Fibroblast of lung (primary cell): ENCODE results near the gene DRD1. TPM values are rescaled to one million over a fixed set of nuclear protein-coding genes. Genes with fewer than 3 reads are reported as not detected.

Source experiments
- DNase-seq, 2 donors: peaks; one replicate each; pipeline versions ENCODE4 v3.0.0 to v3.0.0-alpha.2; 2010; ENCODE audit warnings: low read depth in 2 of 2
- H2AFZ ChIP-seq: 2 replicates; pipeline ENCODE4 v1.5.1; 2012; ENCODE audit warnings: low read length, control low read depth, inconsistent platforms
- H3K27ac ChIP-seq: 2 replicates; pipeline ENCODE4 v1.5.1; 2011; ENCODE audit warnings: low read length, control low read depth; ENCODE audit not compliant: insufficient read depth
- H3K27me3 ChIP-seq: 2 replicates; pipeline ENCODE4 v1.5.1; 2011; ENCODE audit warnings: mild to moderate bottlenecking, low read length; ENCODE audit not compliant: control insufficient read depth, insufficient read depth
- H3K36me3 ChIP-seq: 2 replicates; pipeline ENCODE4 v1.5.1; 2011; ENCODE audit warnings: low read length; ENCODE audit not compliant: control insufficient read depth, insufficient read depth
- H3K4me1 ChIP-seq: 2 replicates; pipeline ENCODE4 v1.5.1; 2011; ENCODE audit warnings: low read length; ENCODE audit not compliant: control insufficient read depth, insufficient read depth; ENCODE audit errors: extremely low read depth
- H3K4me2 ChIP-seq: 2 replicates; pipeline ENCODE4 v1.5.1; 2011; ENCODE audit warnings: low read length, control low read depth; ENCODE audit not compliant: insufficient read depth; ENCODE audit errors: extremely low read depth
- H3K4me3 ChIP-seq, 4 experiments: fragments of 200-600 bp in 1 of 4; sonication (generic) in 1 of 4; replicated peaks in 1 of 4; 2 replicates each; pipeline ENCODE4 v1.5.1; 2011 to 2016; ENCODE audit warnings: low read length in 4 of 4, low read depth in 3 of 4, mild to moderate bottlenecking in 3 of 4, control low read depth in 2 of 4, inconsistent platforms in 1 of 4, mixed read lengths in 1 of 4; ENCODE audit not compliant: insufficient read depth in 1 of 4; ENCODE audit errors: control extremely low read depth in 1 of 4
- H3K79me2 ChIP-seq: 2 replicates; pipeline ENCODE4 v1.5.1; 2012; ENCODE audit warnings: mild to moderate bottlenecking, low read length, inconsistent platforms; ENCODE audit not compliant: control insufficient read depth, insufficient read depth
- H3K9ac ChIP-seq: 2 replicates; pipeline ENCODE4 v1.5.1; 2011; ENCODE audit warnings: mild to moderate bottlenecking, low read length, control low read depth; ENCODE audit not compliant: insufficient read depth
- H3K9me3 ChIP-seq: 2 replicates; pipeline ENCODE4 v1.5.1; 2012; ENCODE audit warnings: low read depth, low read length; ENCODE audit not compliant: control insufficient read depth, insufficient read depth
- H4K20me1 ChIP-seq: 2 replicates; pipeline ENCODE4 v1.5.1; 2011; ENCODE audit warnings: low read length; ENCODE audit not compliant: control insufficient read depth, insufficient read depth; ENCODE audit errors: extremely low read depth
- CTCF ChIP-seq, 2 donors: IDR thresholded peaks in 1 of 2; conservative IDR thresholded peaks in 1 of 2; 1 replicate in 1 of 2; 2 replicates in 1 of 2; pipeline ENCODE4 v1.5.1; 2011 to 2012; ENCODE audit warnings: low read length in 2 of 2, control low read depth in 1 of 2, inconsistent platforms in 1 of 2, low read depth in 1 of 2, mild to moderate bottlenecking in 1 of 2
- EZH2 ChIP-seq: IDR thresholded peaks from 2 replicates; pipeline ENCODE4 v1.5.1; 2012; ENCODE audit warnings: low read length, control low read depth, mild to moderate bottlenecking; ENCODE audit errors: missing control alignments
- polyA plus RNA-seq, 2 donors: library from polyadenylated mRNA; depleted of rRNA in 1 of 2; stranded (reverse) in 1 of 2; unstranded in 1 of 2; fragments of >200 nt; gene quantifications; 2 replicates each; pipeline ENCODE4 v1.2.1, GENCODE V29; 2011 to 2012; ENCODE audit warnings: missing spikeins in 1 of 2
- total RNA-seq: library from RNA; depleted of rRNA; stranded (reverse); fragments of >200 nt; gene quantifications from 2 replicates; pipeline ENCODE4 v1.2.1, GENCODE V29; 2014

Gene DRD1
- total and polyA plus RNA-seq, 2 donors (not counting 1 experiment from before 2014, with no cell fraction given), result 0.19 to 2.0 TPM

- no peak overlapping the region for H3K27ac ChIP-seq
- H3K4me3 ChIP-seq, result no peak overlapping the region
- no peaks in the 10 kb centered on the region for H3K9me3 ChIP-seq
- H3K9ac ChIP-seq, result no peak overlapping the region
- H3K4me1 ChIP-seq, result no peaks in the 10 kb centered on the region
- H4K20me1 ChIP-seq, result no peaks in the 10 kb centered on the region
- no peak overlapping the region for H3K4me2 ChIP-seq
- no peak for DNase-seq
- no peaks in the 10 kb centered on the region for H3K79me2 ChIP-seq
- TF ChIP-seq EZH2, result no peak
- TF ChIP-seq CTCF (conservative IDR thresholded peaks at IDR 0.05 in 1 of 2, IDR thresholded peaks at IDR 0.05 in 1 of 2; ENCODE audit: low read depth in 1 of 2, low read length in 2 of 2), result no peak
- no peaks in the 10 kb centered on the region for H3K36me3 ChIP-seq
- peaks cover 7% of the 10 kb centered on the region for H3K27me3 ChIP-seq
- H2AFZ ChIP-seq, result no peak overlapping the region
Observed at GRCh38 chr5:175472378-175472777, 28.4 kb upstream of the DRD1 start.

GRCh38 chr5:175471628-175472027 is 27.6 kb upstream of the DRD1 start:
- Histone ChIP-seq H3K9me3 (no peaks in the 10 kb centered on the region), H3K36me3 (no peaks in the 10 kb centered on the region), H4K20me1 (no peaks in the 10 kb centered on the region), H2AFZ (no peak overlapping the region), H3K27me3 (peaks cover 7% of the 10 kb centered on the region), H3K4me1 (no peaks in the 10 kb centered on the region), H3K4me2 (no peak overlapping the region), H3K27ac (no peak overlapping the region), H3K4me3 (no peak overlapping the region), H3K9ac (no peak overlapping the region), H3K79me2 (no peaks in the 10 kb centered on the region)
- TF ChIP-seq CTCF (conservative IDR thresholded peaks at IDR 0.05 in 1 of 2, IDR thresholded peaks at IDR 0.05 in 1 of 2; ENCODE audit: low read depth in 1 of 2, low read length in 2 of 2), result no peak
- TF ChIP-seq EZH2, result no peak
- DNase-seq, result no peak

- Histone ChIP-seq H3K36me3 (no peaks in the 10 kb centered on the region), H3K27me3 (peaks cover 7% of the 10 kb centered on the region), H3K4me2 (no peak overlapping the region), H3K79me2 (no peaks in the 10 kb centered on the region), H3K9ac (no peak overlapping the region), H4K20me1 (no peaks in the 10 kb centered on the region), H2AFZ (no peak overlapping the region), H3K4me3 (no peak overlapping the region), H3K9me3 (no peaks in the 10 kb centered on the region), H3K27ac (no peak overlapping the region), H3K4me1 (no peaks in the 10 kb centered on the region)
- no peak for DNase-seq
- TF ChIP-seq EZH2 (no peak), CTCF (conservative IDR thresholded peaks at IDR 0.05 in 1 of 2, IDR thresholded peaks at IDR 0.05 in 1 of 2; ENCODE audit: low read depth in 1 of 2, low read length in 2 of 2) (no peak)
Observed at GRCh38 chr5:175471196-175471595, 27.2 kb upstream of the DRD1 start.
